Measurements from ENCODE around the gene CD48.

Gene CD48

GRCh38 chr1:160651433-160652064 is 60.1 kb downstream of the CD48 start:
- no peak for DNase-seq

GRCh38 chr1:160647329-160647720 is 64.3 kb downstream of the CD48 start:
- DNase-seq: no peak

- peak in 1 of 2 donors; percentile 46 for DNase-seq
Observed at GRCh38 chr1:160646711-160647328, 64.8 kb downstream of the CD48 start, which contains the start of gene SLAMF1. Gene SLAMF1 (minus strand): TSS chr1:160647044. CDS start chr1:160646945, 99 bp downstream.

GRCh38 chr1:160646180-160646579 is 65.4 kb downstream of the CD48 start:
- DNase-seq: no peak

- DNase-seq: no peak
Observed at GRCh38 chr1:160645386-160646130, 66.1 kb downstream of the CD48 start.

- no peak for DNase-seq
Observed at GRCh38 chr1:160644399-160644798, 67.2 kb downstream of the CD48 start.

- DNase-seq: no peak
Observed at GRCh38 chr1:160643138-160643537, 68.5 kb downstream of the CD48 start.

GRCh38 chr1:160642281-160642644 is 69.4 kb downstream of the CD48 start:
- DNase-seq: no peak

GRCh38 chr1:160641323-160642280 is 70.0 kb downstream of the CD48 start:
- DNase-seq: no peak

GRCh38 chr1:160640359-160641123 is 71.1 kb downstream of the CD48 start:
- DNase-seq: no peak

GRCh38 chr1:160639652-160640051 is 72.0 kb downstream of the CD48 start:
- no peak for DNase-seq

GRCh38 chr1:160638926-160639325 is 72.7 kb downstream of the CD48 start:
- no peak for DNase-seq

- DNase-seq: no peak
Observed at GRCh38 chr1:160638540-160638857, 73.1 kb downstream of the CD48 start.

- DNase-seq: no peak
Observed at GRCh38 chr1:160637821-160638539, 73.6 kb downstream of the CD48 start.

GRCh38 chr1:160637065-160637464 is 74.6 kb downstream of the CD48 start:
- no peak for DNase-seq

GRCh38 chr1:160636547-160636946 is 75.1 kb downstream of the CD48 start:
- no peak for DNase-seq

- DNase-seq: no peak
Observed at GRCh38 chr1:160636076-160636475, 75.5 kb downstream of the CD48 start.

- no peak for DNase-seq
Observed at GRCh38 chr1:160634543-160635491, 76.8 kb downstream of the CD48 start.

- no peak for DNase-seq
Observed at GRCh38 chr1:160633330-160633903, 78.2 kb downstream of the CD48 start.
